Gastroesophageal sphincter (tissue), 3 donors: Measurements from ENCODE around the gene MT1X.

Source experiments
- EP300 ChIP-seq: sonication (generic); formaldehyde crosslinking; IDR thresholded peaks from one replicate; pipeline ENCODE4 v1.6.1; 2017; ENCODE audit warnings: antibody characterized with exemption, mild to moderate bottlenecking
- POLR2AphosphoS5 ChIP-seq: sonication (generic); formaldehyde crosslinking; IDR thresholded peaks from one replicate; pipeline ENCODE4 v1.6.1; 2017; ENCODE audit warnings: antibody characterized with exemption
- TF ChIP-seq, protein P1 (sequence below), 4 experiments: fragments of 200-600 bp in 2 of 4; fragments of 450-650 bp in 2 of 4; sonication (generic) in 1 of 4; IDR thresholded peaks; one replicate each; pipeline ENCODE4 v1.5.1; 2017 to 2019; ENCODE audit warnings: antibody characterized with exemption in 4 of 4, mild to moderate bottlenecking in 2 of 4, moderate library complexity in 2 of 4

GRCh38 chr16:56688762-56689161 is 6.5 kb downstream of the MT1X start:
- TF ChIP-seq, protein P1, sequence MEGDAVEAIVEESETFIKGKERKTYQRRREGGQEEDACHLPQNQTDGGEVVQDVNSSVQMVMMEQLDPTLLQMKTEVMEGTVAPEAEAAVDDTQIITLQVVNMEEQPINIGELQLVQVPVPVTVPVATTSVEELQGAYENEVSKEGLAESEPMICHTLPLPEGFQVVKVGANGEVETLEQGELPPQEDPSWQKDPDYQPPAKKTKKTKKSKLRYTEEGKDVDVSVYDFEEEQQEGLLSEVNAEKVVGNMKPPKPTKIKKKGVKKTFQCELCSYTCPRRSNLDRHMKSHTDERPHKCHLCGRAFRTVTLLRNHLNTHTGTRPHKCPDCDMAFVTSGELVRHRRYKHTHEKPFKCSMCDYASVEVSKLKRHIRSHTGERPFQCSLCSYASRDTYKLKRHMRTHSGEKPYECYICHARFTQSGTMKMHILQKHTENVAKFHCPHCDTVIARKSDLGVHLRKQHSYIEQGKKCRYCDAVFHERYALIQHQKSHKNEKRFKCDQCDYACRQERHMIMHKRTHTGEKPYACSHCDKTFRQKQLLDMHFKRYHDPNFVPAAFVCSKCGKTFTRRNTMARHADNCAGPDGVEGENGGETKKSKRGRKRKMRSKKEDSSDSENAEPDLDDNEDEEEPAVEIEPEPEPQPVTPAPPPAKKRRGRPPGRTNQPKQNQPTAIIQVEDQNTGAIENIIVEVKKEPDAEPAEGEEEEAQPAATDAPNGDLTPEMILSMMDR (IDR thresholded peaks at IDR 0.05): no peak
- TF ChIP-seq EP300 (no peak), POLR2AphosphoS5 (no peak)
